Right ventricle myocardium inferior (tissue), 1 donor: Measurements from ENCODE around the gene ILK. TPM values are rescaled to one million over a fixed set of nuclear protein-coding genes. Genes with fewer than 3 reads are reported as not detected.

Source experiments
- ATAC-seq: fragments of 200-7000 bp; cut with Tn5 transposase; one replicate; pipeline ENCODE4 v1.9.1; 2020; ENCODE audit warnings: mild to moderate bottlenecking, moderate library complexity
- DNase-seq: peaks from one replicate; pipeline ENCODE4 v3.0.0; 2021; ENCODE audit errors: missing footprints
- intact Hi-C: fragments of 100-400 bp; cut with DNase I; formaldehyde crosslinking; loops from one replicate; pipeline ENCODE4 v1.11.0; 2022
- total RNA-seq: library from RNA; stranded (reverse); fragmentation: NEBNext Ultra II Directional; extraction: Animal tissue kit (Norgen Biotek cat#: 25700); gene quantifications from one replicate; pipeline ENCODE4 v1.2.1, GENCODE V29; 2021
- donor health status: DM: no; HTN: yes; CAD: no; lungs with severe emphysema.

Gene ILK
- total RNA-seq, 1 donor from 2014 or later, result 233 TPM

GRCh38 chr11:6599881-6600390 lies 3.6 kb upstream of the ILK start:
- DNase-seq (no peak), ATAC-seq (no peak)
- intact Hi-C loops, result loop anchor here (5.0 to 10.0 kb wide), 4 partner anchors 33 to 215 kb away; partner anchors contain the start of genes ARFIP2 and TIMM10B

GRCh38 chr11:6601041-6601461 lies 2.5 kb upstream of the ILK start:
- DNase-seq (no peak), ATAC-seq (no peak)
- intact Hi-C loops, result loop anchor here (5.0 to 10.0 kb wide), 4 partner anchors 34 to 216 kb away; partner anchors contain the start of genes ARFIP2 and TIMM10B

GRCh38 chr11:6602096-6602940 lies 1.3 kb upstream of the ILK start:
- intact Hi-C loops, result loop anchor here (5.0 to 10.0 kb wide), 4 partner anchors 35 to 218 kb away; partner anchors contain the start of genes ARFIP2 and TIMM10B
- ATAC-seq (no peak), DNase-seq (no peak)

- intact Hi-C loops, result loop anchor here (2.0 to 10.0 kb wide), 5 partner anchors 37 to 219 kb away; partner anchors contain the start of genes ARFIP2, MRPL17 and TIMM10B
- ATAC-seq, result peak; percentile 62
- peak; percentile 80 for DNase-seq
Observed at GRCh38 chr11:6604081-6604626, 580 bp downstream of the ILK start.

- DNase-seq, result no peak
- ATAC-seq, result no peak
- intact Hi-C loops, result loop anchor here (2.0 to 10.0 kb wide), 5 partner anchors 37 to 220 kb away; partner anchors contain the start of genes ARFIP2, MRPL17 and TIMM10B
Observed at GRCh38 chr11:6604790-6605189, 1.2 kb downstream of the ILK start.

- ATAC-seq (peak; percentile 83), DNase-seq (peak; percentile 94)
- intact Hi-C loops, result loop anchor here (10.0 kb wide), 1 partner anchor 222 kb away; no protein-coding TSS in a partner anchor
Observed at GRCh38 chr11:6606471-6607189, 3.1 kb downstream of the ILK start.

- ATAC-seq (no peak), DNase-seq (no peak)
- intact Hi-C loops, result loop anchor here (10.0 kb wide), 1 partner anchor 222 kb away; no protein-coding TSS in a partner anchor
Observed at GRCh38 chr11:6607190-6607795, 3.7 kb downstream of the ILK start.

GRCh38 chr11:6608011-6608410 lies 4.4 kb downstream of the ILK start:
- no peak for DNase-seq
- no peak for ATAC-seq
- intact Hi-C loops, result loop anchor here (10.0 kb wide), 1 partner anchor 223 kb away; no protein-coding TSS in a partner anchor

- no peak for DNase-seq
- ATAC-seq, result no peak
- intact Hi-C loops, result loop anchor here (10.0 kb wide), 1 partner anchor 224 kb away; no protein-coding TSS in a partner anchor
Observed at GRCh38 chr11:6608726-6609501, 5.3 kb downstream of the ILK start.

GRCh38 chr11:6609502-6610015 lies 6.0 kb downstream of the ILK start:
- DNase-seq, result peak; percentile 45
- intact Hi-C loops, result loop anchor here (10.0 kb wide), 1 partner anchor 225 kb away; no protein-coding TSS in a partner anchor
- no peak for ATAC-seq

- intact Hi-C loops, result no loop called here
- DNase-seq, result peak; percentile 51
- no peak for ATAC-seq
Observed at GRCh38 chr11:6610591-6610990, 7.0 kb downstream of the ILK start.

GRCh38 chr11:6611092-6611962 lies 7.8 kb downstream of the ILK start:
- DNase-seq, result peak; percentile 81
- intact Hi-C loops, result no loop called here
- ATAC-seq, result peak; percentile 0

- intact Hi-C loops, result loop anchor here (2.0 kb wide), 1 partner anchor 71 kb away; the partner anchor contains the start of gene MRPL17
- no peak for ATAC-seq
- no peak for DNase-seq
Observed at GRCh38 chr11:6611963-6612212, 8.3 kb downstream of the ILK start.

GRCh38 chr11:6612213-6613041 lies 8.9 kb downstream of the ILK start, which contains the start of gene TAF10:
Gene TAF10 (minus strand): TSS chr11:6612216. CDS start chr11:6612189, 27 bp downstream.
- intact Hi-C loops, result loop anchor here (2.0 kb wide), 1 partner anchor 70 kb away; the partner anchor contains the start of gene MRPL17
- peak; percentile 96 for ATAC-seq
- DNase-seq, result peak; percentile 100

GRCh38 chr11:6613496-6613895 lies 9.9 kb downstream of the ILK start:
- no peak for ATAC-seq
- no peak for DNase-seq
- intact Hi-C loops, result loop anchor here (2.0 kb wide), 1 partner anchor 69 kb away; the partner anchor contains the start of gene MRPL17
